ENCODE results near the gene SLC25A1. TPM values are rescaled to one million over a fixed set of nuclear protein-coding genes. Genes with fewer than 3 reads are reported as not detected.

The SLC25A1 gene
- polyA plus RNA-seq, 1 of the 3 experiments (the other 2 are of a cell fraction), result 44.7 TPM

- Histone ChIP-seq H3K27ac (ENCODE audit: low read depth in 2 of 2, low read length in 1 of 2) (no peak overlapping the region), H3K4me3 (ENCODE audit: low read depth in 2 of 2, low read length in 1 of 2) (no peak overlapping the region), H3F3A (replicated peaks; ENCODE audit: insufficient read depth) (peaks cover 8% of the 10 kb centered on the region), H3K79me2 (ENCODE audit: insufficient read depth) (no peaks in the 10 kb centered on the region), H3K9me2 (no peaks in the 10 kb centered on the region), H2AFZ (ENCODE audit: low read depth) (no peak overlapping the region), H3K27me3 (ENCODE audit: insufficient read depth) (no peaks in the 10 kb centered on the region), H3K36me3 (replicated peaks in 1 of 2; ENCODE audit: control insufficient read depth in 1 of 2, insufficient read depth in 2 of 2, low read length in 1 of 2) (peaks cover 8 to 20% of the 10 kb centered on the region in 2 experiments), H3K4me1 (ENCODE audit: control insufficient read depth in 1 of 2, insufficient read depth in 2 of 2, low read depth in 1 of 2, low read length in 1 of 2) (peaks cover 0 to 28% of the 10 kb centered on the region in 2 experiments; a peak in 2 of 4 replicates), H3K4me2 (no peak overlapping the region), H3K9me3 (no peaks in the 10 kb centered on the region), H3K9ac (no peak overlapping the region), H4K20me1 (ENCODE audit: insufficient read depth) (no peaks in the 10 kb centered on the region)
- WGBS (ENCODE audit: low lambda C conversion rate), result 93% methylated on average over 11 of the region's 14 CpGs
- TF ChIP-seq SIN3A (IDR thresholded peaks at IDR 0.05; ENCODE audit: borderline replicate concordance, low read depth, low read length), result no peak
- no peak for TF ChIP-seq SMC3 (IDR thresholded peaks at IDR 0.05; ENCODE audit: low read depth, low read length)
- TF ChIP-seq EZH2phosphoT487 (IDR thresholded peaks at IDR 0.05; ENCODE audit: borderline replicate concordance, low read depth), result no peak
- no peak for TF ChIP-seq USF2 (IDR thresholded peaks at IDR 0.05; ENCODE audit: borderline replicate concordance, low read depth, low read length)
- no peak for TF ChIP-seq POLR2AphosphoS5 (IDR thresholded peaks at IDR 0.05; ENCODE audit: low read depth, low read length)
- TF ChIP-seq MXI1 (IDR thresholded peaks at IDR 0.05; ENCODE audit: low read depth, low read length), result no peak
- TF ChIP-seq FOSL2 (IDR thresholded peaks at IDR 0.05; ENCODE audit: borderline replicate concordance, low read depth), result no peak
- TF ChIP-seq YY1 (IDR thresholded peaks at IDR 0.05; ENCODE audit: low read depth), result no peak
- no peak for TF ChIP-seq GABPA (IDR thresholded peaks at IDR 0.05; ENCODE audit: low read depth)
- no peak for TF ChIP-seq ELF1 (IDR thresholded peaks at IDR 0.05)
- TF ChIP-seq RCOR1 (IDR thresholded peaks at IDR 0.05; ENCODE audit: low read length), result no peak
- TF ChIP-seq CTCF (IDR thresholded peaks at IDR 0.05), result no peak
- TF ChIP-seq CHD2 (IDR thresholded peaks at IDR 0.05; ENCODE audit: low read length, partially characterized antibody), result no peak
- no peak for TF ChIP-seq NFIC (IDR thresholded peaks at IDR 0.05; ENCODE audit: borderline replicate concordance)
- TF ChIP-seq TCF12 (IDR thresholded peaks at IDR 0.05), result no peak
- no peak for TF ChIP-seq ZBTB33 (IDR thresholded peaks at IDR 0.05; ENCODE audit: borderline replicate concordance, low read depth)
- no peak for TF ChIP-seq FOXJ3 (CRISPR knock-in tag; IDR thresholded peaks at IDR 0.05)
- no peak for TF ChIP-seq RFX5 (IDR thresholded peaks at IDR 0.05; ENCODE audit: low read length)
- POLR2A ChIA-PET, result no interaction called here
- DNase-seq, result no peak
- CTCF ChIA-PET, result no interaction called here
Measured at GRCh38 chr22:19210188-19210587, 31.7 kb upstream of the SLC25A1 start.
